Measurements from ENCODE around the gene GPBP1L1.

DNA sequence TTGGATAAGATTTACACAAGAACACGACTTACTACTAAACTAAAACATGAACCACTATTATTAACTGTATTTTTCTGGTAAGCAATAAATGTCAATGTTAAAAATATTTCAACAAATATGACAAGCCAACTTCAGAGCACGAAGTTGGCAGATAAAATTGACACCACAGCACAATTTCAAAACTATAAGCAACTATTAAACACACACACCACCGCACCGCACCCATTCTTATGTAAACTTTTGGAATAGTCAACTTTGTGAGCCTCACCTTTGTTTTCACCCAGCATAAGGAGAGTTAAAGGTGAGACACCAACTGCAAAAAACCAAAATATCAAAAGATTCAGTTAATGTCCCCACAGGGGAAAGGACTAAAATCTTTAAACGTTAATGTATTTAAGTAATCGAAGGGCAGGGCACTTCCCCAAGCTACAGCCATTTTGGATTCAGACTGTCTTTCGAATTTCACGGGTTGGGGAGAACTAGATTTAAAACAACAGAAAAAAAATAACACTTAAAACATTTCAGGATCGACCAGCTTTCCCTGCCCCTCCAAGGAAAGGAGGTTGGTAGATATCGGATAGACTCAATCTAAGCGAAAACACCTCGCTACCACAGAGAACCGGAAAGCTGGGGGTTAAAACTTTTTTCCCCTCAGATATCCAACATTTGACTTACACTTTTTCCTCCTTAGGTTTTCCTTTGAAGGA is 872 bp downstream of the GPBP1L1 start:
- no peak for TF ChIP-seq EP300 (IDR thresholded peaks at IDR 0.05)
- TF ChIP-seq CTCF (IDR thresholded peaks at IDR 0.05) = no peak
- TF ChIP-seq POLR2A (IDR thresholded peaks at IDR 0.05) = no peak

All from tibial nerve (tissue), 4 donors.